HG02571 (cell line): ENCODE results near the gene SZT2.

Experiments used
- ATAC-seq: cut with Tn5 transposase; IDR thresholded peaks from one replicate; pipeline ENCODE4 v1.9.1; 2021; ENCODE audit warnings: mild to moderate bottlenecking, moderate library complexity; ENCODE audit not compliant: unreplicated experiment

SZT2 gene

DNA sequence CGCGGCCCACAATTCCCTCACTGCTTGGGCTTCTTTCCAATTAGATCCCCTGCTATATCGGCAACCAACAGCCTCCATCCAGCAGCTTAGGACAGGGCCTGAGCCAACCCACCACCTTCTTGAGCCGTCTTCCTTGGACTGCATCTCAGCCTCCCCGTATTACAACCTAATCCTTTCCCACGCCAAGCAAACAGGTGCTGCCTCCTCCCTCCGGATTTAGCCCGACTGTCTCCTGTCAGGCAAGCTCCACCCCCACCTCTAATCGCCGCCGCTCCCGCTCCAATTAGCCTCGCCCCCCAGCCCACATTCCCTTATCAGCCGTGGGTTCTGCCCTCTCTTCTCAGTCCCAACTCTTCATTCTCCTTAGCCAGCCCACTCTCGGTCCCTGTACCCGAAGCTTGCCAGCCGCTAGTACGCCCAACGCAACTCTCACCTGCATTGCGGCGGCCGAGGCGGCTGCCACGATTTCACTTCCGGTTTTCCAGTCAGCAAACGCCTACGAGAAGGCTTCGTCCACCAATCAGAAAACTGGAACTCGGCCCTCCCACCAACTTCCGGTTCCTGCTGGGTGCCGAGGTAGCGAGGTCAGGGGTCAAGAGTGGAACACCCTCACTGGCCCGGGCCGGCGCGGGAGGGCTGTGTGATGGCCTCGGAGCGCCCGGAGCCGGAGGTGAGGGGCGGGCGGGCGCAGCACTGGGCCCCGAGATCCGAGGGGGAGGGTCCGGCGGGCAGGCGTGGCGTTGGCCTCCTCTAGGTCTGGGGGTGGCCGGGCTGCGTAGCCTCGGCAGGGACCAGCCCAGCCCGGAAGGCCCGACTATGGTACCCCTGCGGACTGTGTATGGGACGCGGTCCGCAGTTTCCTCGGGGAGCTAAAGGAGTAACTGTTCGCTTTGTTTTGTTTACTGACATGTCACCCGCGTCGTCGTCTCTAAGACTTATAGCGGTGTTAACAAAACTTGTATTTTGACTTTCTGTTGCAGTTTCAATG is at the start of gene SZT2, which contains the start of gene MED8:
TSS of gene SZT2 (plus strand) at position 574 of the 988 bp plus-strand sequence. CDS start at position 644, 70 bp downstream.
TSS of gene MED8 (minus strand) at position 475 of the 988 bp plus-strand sequence. CDS start at position 439, 36 bp downstream.
- ATAC-seq, result peak; percentile 87

DNA sequence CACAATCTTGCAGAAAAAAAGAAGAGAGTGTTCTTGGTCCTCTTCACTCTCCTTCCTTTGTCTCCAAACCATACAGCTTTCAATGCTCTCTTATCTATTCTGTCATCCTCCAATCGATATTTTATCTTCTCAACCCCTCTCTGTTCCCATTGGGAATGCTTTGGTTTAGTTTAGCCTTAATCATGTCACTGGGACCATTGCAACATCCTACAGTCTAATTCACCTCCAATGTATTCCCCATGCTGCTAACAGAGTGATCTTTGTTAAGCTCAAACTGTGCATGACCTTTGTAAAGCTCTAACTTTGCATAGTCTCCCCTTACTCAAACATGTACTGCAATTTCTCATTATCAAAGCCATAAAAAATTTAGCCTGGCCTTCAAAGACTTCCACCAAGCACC is 49.1 kb upstream of the SZT2 start:
- ATAC-seq, result no peak

DNA sequence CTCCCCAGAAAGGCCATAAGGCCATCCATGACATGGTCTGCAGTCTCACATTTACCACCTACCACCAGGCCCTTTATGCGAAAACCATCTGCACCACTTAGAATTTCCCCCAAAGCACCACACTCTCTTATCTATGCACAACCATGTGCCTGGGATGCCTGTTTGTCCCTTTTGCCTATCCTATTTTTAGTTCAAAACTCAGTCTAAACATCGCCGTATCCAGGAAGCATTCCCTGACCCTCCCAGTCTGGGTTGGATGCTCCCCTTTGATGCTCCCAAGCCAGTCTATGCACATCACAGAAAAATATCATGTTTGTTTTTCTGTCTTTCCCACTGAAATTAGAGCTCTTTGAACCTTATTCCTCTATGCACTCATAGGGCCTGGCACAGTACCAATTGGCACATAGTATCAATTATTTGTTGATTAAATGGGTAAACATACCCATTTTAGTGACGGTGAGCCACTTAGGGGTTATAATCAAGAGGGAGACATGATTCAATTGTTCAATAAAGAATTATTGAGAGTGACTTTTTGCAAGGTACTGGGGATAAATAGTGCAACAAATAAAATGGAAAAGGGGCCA is 45.3 kb upstream of the SZT2 start:
- ATAC-seq, result no peak

DNA sequence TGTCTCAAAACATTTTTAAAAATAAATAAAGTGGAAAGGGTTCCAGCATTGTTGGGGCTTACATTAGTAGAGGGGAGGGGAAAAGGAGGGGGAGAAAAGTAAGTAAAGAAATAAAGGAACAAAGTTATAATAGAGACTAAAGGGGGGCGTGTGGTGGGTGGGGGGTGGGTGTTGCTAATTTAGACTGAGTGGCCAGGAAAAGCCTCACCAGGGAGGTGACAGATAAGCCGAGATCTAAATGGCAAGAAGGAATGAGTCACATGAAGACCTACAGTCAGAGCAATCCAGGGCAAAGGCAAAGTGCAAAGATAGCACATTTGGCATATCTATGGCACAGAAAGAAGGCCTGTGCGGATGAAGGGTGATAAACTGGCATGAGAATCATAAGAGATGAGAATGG is 44.6 kb upstream of the SZT2 start:
- no peak for ATAC-seq

DNA sequence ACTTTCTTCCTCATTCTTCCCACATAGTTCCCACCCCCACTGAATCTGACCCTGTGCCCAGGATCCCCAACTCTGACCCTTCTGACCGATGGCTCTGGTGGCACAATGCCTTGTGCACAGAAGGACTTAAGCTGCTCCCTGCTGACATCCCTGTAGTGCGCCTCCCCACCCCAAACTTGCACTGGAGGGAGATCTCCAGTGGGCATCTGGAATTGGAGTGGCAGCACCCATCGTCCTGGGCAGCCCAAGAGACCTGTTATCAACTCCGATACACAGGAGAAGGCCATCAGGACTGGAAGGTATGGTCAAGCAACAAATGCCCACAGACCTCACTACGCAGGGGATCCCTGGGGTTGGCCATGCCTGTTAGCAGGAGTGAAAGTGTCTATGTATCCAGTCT is 43.1 kb upstream of the SZT2 start:
- no peak for ATAC-seq

DNA sequence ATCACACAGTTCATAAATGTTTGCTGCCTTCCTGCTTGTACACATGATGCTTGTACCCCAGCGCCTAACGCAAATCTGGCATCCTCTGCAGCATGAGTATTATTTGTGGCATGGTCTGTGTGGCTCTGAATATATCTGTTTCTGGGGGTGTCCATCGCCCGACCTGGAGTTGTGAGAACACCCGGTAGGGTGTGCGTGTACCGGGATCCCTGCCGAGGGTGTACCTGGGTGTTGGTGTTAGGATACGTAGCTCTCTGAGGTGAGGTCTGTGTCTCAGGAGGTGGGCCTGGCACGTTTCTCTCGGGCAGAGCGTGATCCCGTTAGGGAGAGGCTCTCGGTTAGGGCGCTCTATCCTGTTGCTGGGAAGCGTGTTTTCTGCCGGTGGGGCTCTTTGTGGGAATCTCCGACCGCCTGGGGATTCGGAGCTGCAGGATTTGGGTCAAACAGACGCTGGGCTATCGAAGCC is 41.3 kb upstream of the SZT2 start:
- no peak for ATAC-seq

DNA sequence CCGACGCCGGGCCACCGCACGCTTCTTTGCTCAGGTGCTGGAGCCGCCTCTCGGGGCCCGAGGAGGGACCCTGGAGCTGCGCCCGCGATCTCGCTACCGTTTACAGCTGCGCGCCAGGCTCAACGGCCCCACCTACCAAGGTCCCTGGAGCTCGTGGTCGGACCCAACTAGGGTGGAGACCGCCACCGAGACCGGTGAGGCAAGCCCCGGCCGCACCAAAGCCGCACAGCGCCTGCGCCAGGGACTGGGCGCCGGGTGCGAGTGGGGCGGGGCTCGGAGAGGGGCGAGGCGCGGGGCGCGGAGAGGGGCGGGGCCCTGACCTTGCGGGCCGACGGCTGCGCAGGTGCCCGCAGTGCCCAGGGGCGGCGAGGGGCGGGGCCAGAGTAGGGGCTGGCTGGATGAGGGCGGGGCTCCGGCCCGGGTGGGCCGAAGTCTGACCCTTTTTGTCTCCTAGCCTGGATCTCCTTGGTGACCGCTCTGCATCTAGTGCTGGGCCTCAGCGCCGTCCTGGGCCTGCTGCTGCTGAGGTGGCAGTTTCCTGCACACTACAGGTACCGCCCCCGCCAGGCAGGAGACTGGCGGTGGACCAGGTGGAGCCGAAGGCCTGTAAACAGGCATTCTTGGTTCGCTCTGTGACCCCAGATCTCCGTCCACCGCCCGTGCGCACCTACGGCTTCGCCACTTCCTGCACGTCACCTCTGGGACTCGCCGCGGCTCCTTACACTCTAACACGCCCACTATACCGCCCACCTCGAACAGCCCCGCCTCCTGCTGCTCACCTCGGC is 40.7 kb upstream of the SZT2 start:
- no peak for ATAC-seq

DNA sequence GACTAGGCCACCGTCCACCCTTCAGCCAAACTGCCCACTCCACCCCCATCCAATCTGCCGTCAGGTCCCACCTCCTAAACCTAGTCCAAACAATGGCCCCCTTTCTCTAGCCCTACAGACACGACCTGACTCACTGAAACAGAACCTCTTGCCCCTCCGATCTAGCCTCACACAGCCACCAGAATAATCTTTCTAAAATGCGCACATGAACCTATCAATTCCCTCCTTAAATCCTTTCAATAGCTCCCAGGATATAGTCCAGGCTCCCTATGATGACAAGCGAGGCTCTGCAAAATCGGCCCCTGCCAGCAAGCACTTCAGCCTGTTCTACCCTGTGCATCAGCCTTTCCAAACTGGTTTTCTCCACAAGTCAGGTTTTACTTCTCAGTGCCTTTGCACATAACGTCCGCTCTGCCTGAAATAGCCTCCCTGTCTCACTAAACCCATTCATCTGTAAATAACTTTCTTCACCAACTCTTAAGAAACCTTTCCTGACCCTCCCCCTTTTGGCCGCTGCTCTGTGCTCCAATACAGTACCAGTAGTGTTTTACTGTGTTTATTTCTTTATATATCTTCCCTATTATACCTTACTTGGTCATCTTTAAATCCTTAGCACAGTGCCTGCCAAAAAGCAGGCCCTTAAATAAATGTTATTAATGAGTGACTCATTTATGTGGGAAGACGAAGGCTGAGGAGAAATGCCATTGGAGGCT is 39.9 kb upstream of the SZT2 start:
- no peak for ATAC-seq

DNA sequence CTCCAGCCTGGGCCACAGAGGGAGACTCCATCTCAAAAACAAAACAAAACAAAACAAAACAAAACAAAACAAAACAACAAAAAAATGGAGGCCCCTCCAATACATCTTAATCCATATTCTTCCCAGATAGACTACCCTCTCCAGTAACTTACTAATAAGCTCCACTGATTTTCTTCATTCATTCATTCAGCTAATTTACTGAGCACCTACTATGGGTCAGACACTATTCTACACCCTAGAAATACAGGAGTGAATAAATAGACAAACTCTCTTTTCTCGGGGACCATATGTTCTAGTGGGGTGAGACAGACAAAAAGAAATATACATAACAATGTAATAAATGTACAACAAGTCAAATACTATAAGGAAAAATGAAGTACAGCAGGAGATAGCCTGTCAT is 38.7 kb upstream of the SZT2 start:
- no peak for ATAC-seq

DNA sequence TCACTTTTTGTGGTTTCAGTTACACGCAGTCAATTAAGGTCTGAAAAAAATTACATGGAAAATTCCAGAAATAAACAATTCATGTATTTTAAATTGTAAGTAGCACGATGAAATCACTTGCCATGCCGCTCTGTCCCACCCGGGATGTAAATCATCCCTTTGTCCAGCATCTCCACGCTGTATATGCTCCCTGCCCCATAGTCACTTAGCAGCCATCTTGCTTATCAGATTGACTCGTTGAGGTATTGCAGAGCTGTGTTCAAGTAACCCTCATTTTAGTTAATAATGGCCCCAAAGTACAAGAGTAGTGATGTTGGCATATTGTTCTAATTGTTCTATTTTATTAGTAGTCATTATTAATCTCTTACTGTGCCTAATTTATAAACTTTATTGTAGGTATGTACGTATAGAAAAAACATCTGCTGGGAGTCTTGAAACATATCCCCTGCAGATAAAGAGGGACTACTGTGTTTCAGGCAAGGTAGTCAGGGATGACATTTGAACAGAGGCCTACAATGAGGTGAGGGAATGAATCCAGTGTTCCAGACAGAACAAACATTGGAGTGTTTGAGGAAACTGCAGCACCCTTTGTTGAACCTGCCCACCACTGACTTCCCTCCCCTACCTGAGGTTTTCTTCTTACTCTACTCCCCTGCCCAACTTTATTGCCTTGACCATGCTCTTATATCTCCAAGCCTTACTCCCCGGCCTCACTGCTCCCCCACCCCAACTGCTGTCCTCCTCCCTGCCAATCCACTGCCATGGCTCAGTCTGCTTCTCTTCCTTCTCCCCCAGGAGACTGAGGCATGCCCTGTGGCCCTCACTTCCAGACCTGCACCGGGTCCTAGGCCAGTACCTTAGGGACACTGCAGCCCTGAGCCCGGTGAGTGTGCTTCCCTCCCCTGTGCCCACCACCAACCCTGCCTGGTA is 38.0 kb upstream of the SZT2 start:
- ATAC-seq, result no peak

DNA sequence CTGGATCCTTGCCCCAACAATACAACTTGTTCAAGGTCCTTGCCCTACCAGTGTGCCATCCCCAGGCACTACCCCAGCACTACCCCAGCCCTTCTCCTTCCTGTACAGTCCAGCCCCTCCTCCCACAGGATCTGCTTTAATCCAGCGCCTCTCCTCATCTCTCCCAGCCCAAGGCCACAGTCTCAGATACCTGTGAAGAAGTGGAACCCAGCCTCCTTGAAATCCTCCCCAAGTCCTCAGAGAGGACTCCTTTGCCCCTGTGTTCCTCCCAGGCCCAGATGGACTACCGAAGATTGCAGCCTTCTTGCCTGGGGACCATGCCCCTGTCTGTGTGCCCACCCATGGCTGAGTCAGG is 37.4 kb upstream of the SZT2 start:
- ATAC-seq, result no peak

DNA sequence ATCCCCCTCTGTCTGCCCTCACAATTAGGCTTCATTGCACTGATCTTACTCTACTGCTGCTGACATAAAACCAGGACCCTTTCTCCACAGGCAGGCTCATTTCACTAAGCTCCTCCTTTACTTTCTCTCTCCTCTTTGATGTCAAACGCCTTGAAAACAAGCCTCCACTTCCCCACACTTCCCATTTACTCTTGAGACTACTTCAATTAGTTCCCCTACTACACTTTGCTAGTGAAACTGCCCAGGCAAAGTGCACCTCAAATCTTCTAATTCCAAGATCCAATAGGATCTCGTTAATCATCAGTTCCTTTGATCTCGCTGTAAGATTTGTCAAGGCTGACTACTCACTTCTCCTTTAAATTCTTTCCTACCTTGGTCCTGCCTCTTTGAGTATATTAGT is 36.8 kb upstream of the SZT2 start:
- no peak for ATAC-seq

DNA sequence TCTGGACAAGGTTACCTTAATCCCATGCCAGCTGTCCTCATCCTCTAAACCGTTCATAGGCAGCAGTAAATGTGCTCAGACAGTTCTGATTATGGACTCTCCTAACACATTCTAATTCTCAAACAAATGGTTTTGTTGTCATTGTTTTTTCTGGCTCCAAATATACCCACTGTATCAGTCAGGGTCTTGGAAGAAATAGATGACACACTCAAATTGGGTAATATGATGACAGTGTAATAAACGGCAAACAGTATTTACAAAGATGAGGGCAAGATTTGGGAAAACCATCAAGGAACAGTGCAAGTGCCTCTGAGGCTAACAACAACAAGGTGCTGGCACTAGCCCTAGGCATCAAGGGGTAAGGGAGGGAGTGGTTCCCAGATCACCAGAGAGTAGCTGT is 35.2 kb upstream of the SZT2 start:
- no peak for ATAC-seq

DNA sequence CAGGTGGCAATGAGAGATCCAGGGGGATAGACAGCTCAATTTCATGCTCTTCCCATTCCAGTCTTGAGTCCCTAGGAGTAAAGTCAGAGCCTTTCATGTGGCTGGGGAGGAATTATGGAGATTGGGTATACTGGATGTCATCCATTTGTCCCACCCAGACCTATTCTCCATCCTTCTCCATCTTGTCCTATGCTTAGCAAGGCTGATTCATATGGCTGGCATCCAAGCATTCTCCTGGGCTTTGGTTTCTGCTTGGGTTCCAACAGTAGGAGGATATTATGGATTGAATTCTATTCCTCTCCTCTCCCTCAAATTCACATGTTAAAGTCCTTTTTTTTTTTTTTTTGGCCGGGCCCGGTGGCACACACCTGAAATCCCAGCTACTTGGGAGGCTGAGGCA is 34.8 kb upstream of the SZT2 start:
- no peak for ATAC-seq

DNA sequence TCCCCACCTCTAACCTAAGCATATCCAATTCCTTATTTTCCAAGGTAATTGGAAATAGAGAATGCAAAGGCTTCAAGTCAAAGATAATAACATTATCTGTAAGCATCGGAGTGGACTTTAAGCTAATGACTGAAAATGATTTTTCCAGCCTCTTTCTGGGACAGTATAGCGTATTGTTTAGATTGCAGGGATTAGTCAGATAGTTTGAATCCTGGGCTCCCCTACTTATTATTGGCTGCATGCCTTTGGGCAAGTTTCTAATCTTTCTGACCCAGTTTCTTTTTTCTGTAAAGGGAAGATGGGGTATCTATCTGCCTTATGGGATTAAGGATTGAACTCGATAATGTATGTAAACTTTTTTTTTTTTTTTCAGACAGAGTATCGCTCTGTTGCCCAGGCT is 32.4 kb upstream of the SZT2 start:
- no peak for ATAC-seq

DNA sequence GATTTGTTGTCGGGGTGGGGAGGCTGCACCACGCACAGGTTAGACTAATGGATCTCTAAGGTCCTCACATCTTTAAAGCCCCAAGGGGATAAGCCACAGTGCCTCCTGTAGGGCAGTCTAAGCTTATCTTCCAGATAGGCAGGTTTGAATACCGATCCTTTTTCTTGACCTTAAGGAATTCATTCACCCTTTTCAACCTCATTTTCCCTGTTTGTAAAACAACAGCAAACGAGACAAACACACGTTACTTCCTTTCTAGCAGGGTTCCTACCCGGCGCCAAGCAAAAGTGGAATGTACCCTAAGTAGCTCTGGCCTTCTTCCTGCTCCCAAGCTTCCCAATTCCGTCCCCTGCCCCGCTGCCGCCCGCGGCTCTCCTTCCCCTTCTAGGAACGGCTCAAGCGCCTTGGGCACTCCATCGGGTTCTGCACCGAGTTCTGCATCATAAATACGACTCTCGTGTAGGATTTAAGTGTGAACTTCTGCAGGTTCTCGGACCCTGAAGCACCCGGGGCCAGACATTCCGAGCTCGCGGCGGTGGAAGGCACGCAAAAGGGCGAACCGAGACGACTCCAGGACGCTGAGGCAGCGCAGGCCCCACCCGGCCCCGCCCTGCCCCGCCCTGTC is 31.5 kb upstream of the SZT2 start:
- ATAC-seq, result peak; percentile 11

DNA sequence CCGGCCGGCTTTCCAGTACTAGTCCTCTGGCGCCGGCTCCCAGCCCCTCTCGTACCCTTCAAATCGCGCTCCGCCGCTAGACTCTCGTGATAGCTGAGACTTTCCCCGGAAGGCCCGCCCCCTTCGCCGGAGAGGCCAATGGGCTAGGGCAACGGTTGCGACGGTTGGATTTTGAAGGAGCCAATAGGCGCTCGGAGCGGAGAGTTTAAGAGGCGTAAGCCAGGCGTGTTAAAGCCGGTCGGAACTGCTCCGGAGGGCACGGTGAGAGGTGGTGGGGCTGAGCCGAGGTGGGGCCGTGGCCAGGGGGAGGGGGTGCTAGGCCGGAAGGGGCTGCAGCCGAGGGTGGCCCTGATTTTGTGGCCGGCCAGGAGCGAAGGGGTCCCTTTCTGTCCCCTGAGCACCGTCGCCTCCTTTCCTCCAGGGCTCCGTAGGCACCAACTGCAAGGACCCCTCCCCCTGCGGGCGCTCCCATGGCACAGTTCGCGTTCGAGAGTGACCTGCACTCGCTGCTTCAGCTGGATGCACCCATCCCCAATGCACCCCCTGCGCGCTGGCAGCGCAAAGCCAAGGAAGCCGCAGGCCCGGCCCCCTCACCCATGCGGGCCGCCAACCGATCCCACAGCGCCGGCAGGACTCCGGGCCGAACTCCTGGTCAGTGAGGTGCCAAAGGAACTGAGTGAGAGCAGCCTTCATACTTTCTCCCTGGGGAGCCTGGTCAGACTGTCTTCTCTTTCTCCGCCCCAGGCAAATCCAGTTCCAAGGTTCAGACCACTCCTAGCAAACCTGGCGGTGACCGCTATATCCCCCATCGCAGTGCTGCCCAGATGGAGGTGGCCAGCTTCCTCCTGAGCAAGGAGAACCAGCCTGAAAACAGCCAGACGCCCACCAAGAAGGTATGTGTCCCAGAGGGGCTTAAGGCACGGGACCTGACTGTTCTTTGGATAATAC is 30.7 kb upstream of the SZT2 start, which contains the start of gene CDC20:
TSS of gene CDC20 (plus strand) at position 236 of the 948 bp plus-strand sequence. CDS start at position 471, 235 bp downstream.
- peak; percentile 94 for ATAC-seq

DNA sequence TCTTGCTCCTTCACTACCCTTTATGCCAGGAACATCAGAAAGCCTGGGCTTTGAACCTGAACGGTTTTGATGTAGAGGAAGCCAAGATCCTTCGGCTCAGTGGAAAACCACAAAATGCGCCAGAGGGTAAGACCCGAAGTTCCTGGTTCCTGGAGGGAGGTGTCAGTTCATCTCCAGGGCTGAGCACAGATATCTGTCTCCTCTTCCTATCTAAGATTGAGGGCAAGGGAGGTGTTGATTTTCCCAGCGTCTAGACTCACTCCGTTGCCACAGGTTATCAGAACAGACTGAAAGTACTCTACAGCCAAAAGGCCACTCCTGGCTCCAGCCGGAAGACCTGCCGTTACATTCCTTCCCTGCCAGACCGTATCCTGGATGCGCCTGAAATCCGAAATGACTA is 30.0 kb upstream of the SZT2 start:
- ATAC-seq, result no peak
